ENCODE data around the gene MUL1. TPM values are rescaled to one million over a fixed set of nuclear protein-coding genes. Genes with fewer than 3 reads are reported as not detected.

Gene MUL1
- total and polyA plus RNA-seq, 9 of the 15 experiments (the other 6 are each of a cell fraction or from before 2014, with no cell fraction given), result 10.4 to 32.9 (median 19.3) TPM

- TF ChIP-seq MLLT1 (IDR thresholded peaks at IDR 0.05) (no peak), MYNN (IDR thresholded peaks at IDR 0.05) (no peak), MYNN (CRISPR knock-in tag; IDR thresholded peaks at IDR 0.05) (no peak), ZNF586 (CRISPR knock-in tag; conservative IDR thresholded peaks at IDR 0.05) (no peak), MTA3 (IDR thresholded peaks at IDR 0.05; ENCODE audit: borderline replicate concordance) (no peak)
- TF ChIP-seq, protein P1, sequence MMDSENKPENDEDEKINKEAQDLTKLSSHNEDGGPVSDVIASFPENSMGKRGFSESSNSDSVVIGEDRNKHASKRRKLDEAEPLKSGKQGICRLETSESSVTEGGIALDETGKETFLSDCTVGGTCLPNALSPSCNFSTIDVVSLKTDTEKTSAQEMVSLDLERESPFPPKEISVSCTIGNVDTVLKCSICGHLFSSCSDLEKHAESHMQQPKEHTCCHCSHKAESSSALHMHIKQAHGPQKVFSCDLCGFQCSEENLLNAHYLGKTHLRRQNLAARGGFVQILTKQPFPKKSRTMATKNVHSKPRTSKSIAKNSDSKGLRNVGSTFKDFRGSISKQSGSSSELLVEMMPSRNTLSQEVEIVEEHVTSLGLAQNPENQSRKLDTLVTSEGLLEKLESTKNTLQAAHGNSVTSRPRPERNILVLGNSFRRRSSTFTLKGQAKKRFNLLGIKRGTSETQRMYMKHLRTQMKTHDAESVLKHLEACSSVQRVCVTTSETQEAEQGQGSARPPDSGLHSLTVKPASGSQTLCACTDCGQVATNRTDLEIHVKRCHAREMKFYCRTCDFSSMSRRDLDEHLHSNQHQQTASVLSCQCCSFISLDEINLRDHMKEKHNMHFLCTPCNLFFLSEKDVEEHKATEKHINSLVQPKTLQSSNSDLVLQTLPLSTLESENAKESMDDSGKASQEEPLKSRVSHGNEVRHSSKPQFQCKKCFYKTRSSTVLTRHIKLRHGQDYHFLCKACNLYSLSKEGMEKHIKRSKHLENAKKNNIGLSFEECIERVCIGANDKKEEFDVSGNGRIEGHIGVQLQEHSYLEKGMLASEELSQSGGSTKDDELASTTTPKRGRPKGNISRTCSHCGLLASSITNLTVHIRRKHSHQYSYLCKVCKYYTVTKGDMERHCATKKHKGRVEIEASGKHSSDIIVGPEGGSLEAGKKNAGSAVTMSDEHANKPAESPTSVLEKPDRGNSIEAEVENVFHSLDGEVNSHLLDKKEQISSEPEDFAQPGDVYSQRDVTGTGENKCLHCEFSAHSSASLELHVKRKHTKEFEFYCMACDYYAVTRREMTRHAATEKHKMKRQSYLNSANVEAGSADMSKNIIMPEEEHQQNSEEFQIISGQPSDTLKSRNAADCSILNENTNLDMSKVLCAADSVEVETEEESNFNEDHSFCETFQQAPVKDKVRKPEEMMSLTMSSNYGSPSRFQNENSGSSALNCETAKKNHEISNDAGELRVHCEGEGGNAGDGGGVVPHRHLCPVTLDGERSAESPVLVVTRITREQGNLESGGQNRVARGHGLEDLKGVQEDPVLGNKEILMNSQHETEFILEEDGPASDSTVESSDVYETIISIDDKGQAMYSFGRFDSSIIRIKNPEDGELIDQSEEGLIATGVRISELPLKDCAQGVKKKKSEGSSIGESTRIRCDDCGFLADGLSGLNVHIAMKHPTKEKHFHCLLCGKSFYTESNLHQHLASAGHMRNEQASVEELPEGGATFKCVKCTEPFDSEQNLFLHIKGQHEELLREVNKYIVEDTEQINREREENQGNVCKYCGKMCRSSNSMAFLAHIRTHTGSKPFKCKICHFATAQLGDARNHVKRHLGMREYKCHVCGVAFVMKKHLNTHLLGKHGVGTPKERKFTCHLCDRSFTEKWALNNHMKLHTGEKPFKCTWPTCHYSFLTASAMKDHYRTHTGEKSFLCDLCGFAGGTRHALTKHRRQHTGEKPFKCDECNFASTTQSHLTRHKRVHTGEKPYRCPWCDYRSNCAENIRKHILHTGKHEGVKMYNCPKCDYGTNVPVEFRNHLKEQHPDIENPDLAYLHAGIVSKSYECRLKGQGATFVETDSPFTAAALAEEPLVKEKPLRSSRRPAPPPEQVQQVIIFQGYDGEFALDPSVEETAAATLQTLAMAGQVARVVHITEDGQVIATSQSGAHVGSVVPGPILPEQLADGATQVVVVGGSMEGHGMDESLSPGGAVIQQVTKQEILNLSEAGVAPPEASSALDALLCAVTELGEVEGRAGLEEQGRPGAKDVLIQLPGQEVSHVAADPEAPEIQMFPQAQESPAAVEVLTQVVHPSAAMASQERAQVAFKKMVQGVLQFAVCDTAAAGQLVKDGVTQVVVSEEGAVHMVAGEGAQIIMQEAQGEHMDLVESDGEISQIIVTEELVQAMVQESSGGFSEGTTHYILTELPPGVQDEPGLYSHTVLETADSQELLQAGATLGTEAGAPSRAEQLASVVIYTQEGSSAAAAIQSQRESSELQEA (IDR thresholded peaks at IDR 0.05; ENCODE audit: low read depth), result no peak
Observed at GRCh38 chr1:20487236-20487590, 20.7 kb downstream of the MUL1 start (continued).
